ENCODE data around the gene DIAPH2. TPM values are rescaled to one million over a fixed set of nuclear protein-coding genes. Genes with fewer than 3 reads are reported as not detected.

The DIAPH2 gene
- total RNA-seq, 4 donors from 2014 or later: 41.8 to 64.5 (median 54.5) TPM

- Histone ChIP-seq H3K9me3 (no peaks in the 10 kb centered on the region), H3K27ac (replicated peaks in 1 of 4) (no peak overlapping the region), H3K4me1 (no peaks in the 10 kb centered on the region), H3K27me3 (no peaks in the 10 kb centered on the region), H3K4me3 (no peak overlapping the region), H3K36me3 (no peaks in the 10 kb centered on the region)
- no peak for DNase-seq (ENCODE audit: extremely low spot score)
- 57% methylated on average over 3 of the region's 3 CpGs for WGBS
- intact Hi-C loops (cut with DNase I): no loop called here
- TF ChIP-seq EP300 (IDR thresholded peaks at IDR 0.05): no peak
- TF ChIP-seq CTCF (IDR thresholded peaks at IDR 0.05): no peak
- no peak for TF ChIP-seq POLR2AphosphoS5 (IDR thresholded peaks at IDR 0.05)
- TF ChIP-seq POLR2A (IDR thresholded peaks at IDR 0.05; ENCODE audit: low read depth): no peak
These were observed 567.5 kb downstream of the DIAPH2 start for GRCh38 chrX:97252111-97252510.

GRCh38 chrX:97260679-97261078, 576.0 kb downstream of the DIAPH2 start:
- H3K27ac ChIP-seq (replicated peaks in 1 of 4): no peak overlapping the region
- WGBS: 68% methylated on average over 5 of the region's 5 CpGs
- no peaks in the 10 kb centered on the region for H3K36me3 ChIP-seq
- no peaks in the 10 kb centered on the region for H3K9me3 ChIP-seq
- TF ChIP-seq CTCF (IDR thresholded peaks at IDR 0.05) (no peak), POLR2AphosphoS5 (IDR thresholded peaks at IDR 0.05) (no peak), POLR2A (IDR thresholded peaks at IDR 0.05; ENCODE audit: low read depth) (no peak), EP300 (IDR thresholded peaks at IDR 0.05) (no peak)
- intact Hi-C loops (cut with DNase I): no loop called here
- DNase-seq (ENCODE audit: extremely low spot score): no peak
- H3K4me1 ChIP-seq: no peaks in the 10 kb centered on the region
- no peaks in the 10 kb centered on the region for H3K27me3 ChIP-seq
- no peak overlapping the region for H3K4me3 ChIP-seq

DNA sequence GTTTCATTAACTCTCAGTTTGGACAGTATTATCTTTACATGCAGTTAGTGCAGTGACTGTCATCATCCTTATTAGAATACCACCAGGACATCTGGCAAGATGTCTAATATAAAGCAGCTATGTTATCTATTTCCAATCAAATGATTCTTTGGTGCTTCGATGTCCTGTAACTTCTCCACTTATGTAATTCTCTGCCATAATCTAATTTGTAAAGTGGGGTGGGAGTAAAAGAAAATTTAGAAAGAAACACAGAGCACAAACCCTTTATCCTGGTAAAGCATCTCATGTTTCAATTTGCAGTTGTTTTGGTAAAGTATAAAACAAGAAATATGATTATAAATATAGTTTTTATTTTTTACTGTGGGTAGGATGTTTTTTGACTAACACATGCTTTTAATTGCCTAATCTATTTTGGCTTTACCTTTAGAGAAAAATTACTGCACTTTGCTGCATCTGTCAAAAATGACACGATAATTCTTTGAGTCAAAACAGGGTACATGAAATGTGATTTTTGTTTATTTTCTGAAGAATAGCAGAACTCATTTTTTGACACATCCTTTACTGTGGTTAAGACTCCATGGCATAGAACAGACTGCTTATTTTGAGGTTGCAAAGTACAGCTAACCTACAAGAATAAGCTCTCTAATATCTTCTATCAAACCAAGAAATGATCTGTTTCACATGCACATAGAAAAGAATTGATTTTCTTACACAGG, 581.9 kb downstream of the DIAPH2 start:
- intact Hi-C loops (cut with DNase I): no loop called here
- Histone ChIP-seq H3K27me3 (no peaks in the 10 kb centered on the region), H3K4me1 (peaks cover 0 to 16% (median 4%) of the 10 kb centered on the region in 4 donors), H3K27ac (replicated peaks in 1 of 4) (no peak overlapping the region), H3K36me3 (no peaks in the 10 kb centered on the region), H3K9me3 (no peaks in the 10 kb centered on the region), H3K4me3 (no peak overlapping the region)
- no peak for DNase-seq (ENCODE audit: extremely low spot score)
- WGBS: 70% methylated on average over 2 of the region's 2 CpGs
- TF ChIP-seq EP300 (IDR thresholded peaks at IDR 0.05) (no peak), POLR2A (IDR thresholded peaks at IDR 0.05; ENCODE audit: low read depth) (no peak), POLR2AphosphoS5 (IDR thresholded peaks at IDR 0.05) (no peak), CTCF (IDR thresholded peaks at IDR 0.05) (no peak)

DNA sequence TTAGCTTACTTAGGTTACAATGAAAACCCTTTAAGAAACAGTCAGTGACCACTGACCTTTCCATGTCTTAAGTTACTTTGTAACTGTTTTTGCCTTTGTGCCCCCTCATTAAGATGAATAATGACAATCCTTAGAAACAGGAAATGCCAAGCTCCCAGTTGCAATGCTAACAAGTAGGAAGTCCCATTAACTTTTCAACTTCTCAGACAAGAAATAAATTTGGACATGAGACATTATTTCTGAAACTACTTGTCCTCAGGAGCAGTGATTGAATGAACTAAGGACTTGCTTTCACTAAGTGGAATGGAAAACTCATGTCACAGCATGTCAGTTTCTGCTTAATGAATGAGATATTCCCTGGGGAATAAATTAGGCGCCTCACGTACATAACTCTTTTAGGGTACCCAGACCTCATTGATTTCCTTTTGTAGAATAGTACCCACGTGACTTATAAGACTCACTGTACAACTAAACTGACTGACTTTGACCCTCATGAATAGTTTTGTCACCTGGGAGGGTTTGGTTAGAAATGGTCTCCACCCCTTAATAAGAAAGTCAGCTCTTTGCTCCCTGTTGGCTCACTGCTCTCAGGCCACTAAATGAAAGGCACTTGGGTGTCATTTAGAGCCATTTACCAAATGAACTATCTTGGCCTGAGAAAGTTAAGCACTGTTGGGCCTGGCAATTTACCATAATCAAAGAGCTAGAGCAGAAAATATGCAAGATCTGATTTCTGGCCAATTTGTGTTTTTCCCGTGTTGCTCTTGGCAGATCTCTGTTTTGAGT, 582.9 kb downstream of the DIAPH2 start:
- Histone ChIP-seq H3K9me3 (no peaks in the 10 kb centered on the region), H3K27me3 (no peaks in the 10 kb centered on the region), H3K27ac (replicated peaks in 1 of 4) (no peak overlapping the region), H3K36me3 (no peaks in the 10 kb centered on the region), H3K4me3 (no peak overlapping the region), H3K4me1 (peaks cover 0 to 16% (median 4%) of the 10 kb centered on the region in 4 donors)
- DNase-seq (ENCODE audit: extremely low spot score): no peak
- intact Hi-C loops (cut with DNase I): no loop called here
- TF ChIP-seq POLR2AphosphoS5 (IDR thresholded peaks at IDR 0.05) (no peak), CTCF (IDR thresholded peaks at IDR 0.05) (no peak), POLR2A (IDR thresholded peaks at IDR 0.05; ENCODE audit: low read depth) (no peak), EP300 (IDR thresholded peaks at IDR 0.05) (no peak)
- WGBS: 58% methylated on average over 4 of the region's 4 CpGs

Measured in esophagus muscularis mucosa (tissue), 4 donors.